UCSD-AML1 (cell line): ENCODE measurements around the gene NAT9.

Experiments
- DNase-seq: peaks from one replicate; lab custom pipeline; 2025; ENCODE audit not compliant: unreplicated experiment; lab: John Stamatoyannopoulos, UW

The NAT9 gene

DNA sequence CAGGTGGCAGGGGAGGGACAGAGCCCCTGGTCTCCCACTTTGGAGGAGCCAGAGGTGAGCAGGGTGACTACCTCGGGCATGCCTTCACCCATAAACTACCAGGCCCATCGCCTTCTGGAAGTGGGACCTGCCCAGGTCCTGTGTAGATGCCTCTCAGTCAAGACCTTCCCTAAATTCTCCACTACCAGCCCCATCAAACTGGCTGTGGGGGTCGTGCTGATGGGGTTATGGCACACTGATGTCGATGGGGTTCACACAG lies 44.9 kb downstream of the NAT9 start:
- DNase-seq, result no peak

DNA sequence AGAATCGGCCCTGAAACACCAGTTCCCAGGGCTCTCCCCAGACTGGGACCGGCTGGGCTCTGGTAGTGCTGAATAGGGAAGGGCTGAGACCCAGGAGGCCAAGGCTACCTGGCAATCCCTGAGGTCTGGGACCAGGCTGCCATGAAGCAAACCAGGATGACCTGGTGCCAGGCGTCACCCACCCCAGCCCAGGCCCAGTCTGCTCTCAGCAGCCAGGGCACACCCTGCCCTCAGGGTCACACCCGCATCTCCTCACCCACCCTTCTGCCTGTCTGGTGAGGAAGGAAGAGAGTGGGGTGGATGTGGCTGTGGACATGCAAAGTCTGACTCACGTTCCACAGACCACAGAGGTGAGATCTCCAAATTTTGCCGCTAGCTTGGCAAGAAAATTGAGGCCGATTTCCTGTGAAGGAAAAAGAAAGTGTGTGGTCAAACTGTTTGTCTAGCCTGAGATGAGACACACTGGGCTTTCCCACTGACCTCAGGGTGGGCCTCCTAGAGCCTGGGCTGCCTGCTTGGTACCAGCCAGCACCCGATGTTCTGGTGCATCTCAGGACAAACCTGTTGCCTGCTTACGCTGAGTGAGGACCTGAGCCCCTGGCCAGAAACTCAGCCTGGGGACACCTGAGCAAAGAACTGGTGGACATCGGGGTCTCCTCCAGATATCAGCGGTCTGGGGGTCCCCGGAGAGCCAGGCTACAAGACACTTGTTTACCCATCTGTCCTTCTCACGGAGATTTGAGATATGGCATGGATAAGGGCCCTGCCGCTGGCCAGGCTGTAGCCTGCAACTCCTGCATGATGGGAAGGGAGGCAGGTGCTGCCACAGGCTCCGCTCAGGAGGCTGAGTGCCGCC lies 45.4 kb downstream of the NAT9 start:
- peak; percentile 45 for DNase-seq

DNA sequence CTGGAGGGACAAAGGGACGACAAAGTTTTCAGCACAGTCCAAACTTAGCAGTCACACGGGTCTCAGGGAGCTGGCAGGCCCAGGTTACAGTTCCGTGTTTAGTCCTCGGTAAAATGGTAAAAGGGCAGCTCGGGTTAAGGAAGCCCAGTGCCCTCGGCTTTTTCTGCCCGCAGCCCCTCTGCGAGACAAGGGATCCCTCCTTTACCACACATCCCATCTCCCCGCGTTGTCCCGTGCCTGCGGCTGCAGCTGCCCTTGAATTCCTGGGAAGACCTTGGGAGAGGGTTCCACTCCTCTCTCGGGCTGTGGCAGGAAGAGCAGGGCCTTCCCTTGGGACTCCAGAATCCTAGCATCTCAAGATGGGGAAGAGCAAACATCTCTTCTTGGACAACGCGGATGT lies 46.3 kb downstream of the NAT9 start:
- no peak for DNase-seq

DNA sequence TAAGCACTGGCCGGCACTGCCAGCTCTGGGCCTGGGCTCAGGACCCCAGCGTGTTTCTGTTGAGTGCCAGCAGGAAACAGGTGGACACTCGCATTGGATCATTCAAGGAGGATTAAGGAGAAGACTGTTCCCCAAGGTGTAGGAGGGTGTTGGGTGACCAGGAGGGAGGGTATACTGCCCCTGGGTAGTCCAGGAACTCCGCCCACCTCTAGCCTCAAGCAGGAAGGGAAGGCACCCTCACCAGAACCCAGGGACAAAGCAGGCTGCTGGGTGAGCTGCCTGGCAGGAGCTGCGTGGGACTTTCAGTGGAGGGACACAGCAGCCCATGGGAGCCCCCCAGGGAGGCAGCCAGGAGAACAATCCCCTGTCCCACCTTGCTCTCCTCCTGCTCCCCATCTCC lies 46.8 kb downstream of the NAT9 start:
- no peak for DNase-seq

DNA sequence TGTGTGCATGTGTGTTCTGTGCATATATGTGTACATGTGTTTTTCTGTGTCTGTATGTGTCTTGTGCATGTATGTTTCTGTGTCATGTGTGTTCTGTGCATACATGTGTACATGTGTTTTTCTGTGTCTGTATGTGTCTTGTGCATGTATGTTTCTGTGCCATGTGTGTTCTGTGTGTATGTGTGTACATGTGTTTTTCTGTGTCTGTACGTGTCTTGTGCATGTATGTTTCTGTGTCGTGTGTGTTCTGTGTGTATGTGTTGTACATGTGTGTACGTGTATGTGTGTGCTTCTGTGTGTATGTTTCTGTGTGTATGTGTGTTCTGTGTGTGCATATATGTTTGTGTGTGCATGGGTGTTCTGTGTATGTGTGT lies 47.5 kb downstream of the NAT9 start:
- DNase-seq, result no peak

DNA sequence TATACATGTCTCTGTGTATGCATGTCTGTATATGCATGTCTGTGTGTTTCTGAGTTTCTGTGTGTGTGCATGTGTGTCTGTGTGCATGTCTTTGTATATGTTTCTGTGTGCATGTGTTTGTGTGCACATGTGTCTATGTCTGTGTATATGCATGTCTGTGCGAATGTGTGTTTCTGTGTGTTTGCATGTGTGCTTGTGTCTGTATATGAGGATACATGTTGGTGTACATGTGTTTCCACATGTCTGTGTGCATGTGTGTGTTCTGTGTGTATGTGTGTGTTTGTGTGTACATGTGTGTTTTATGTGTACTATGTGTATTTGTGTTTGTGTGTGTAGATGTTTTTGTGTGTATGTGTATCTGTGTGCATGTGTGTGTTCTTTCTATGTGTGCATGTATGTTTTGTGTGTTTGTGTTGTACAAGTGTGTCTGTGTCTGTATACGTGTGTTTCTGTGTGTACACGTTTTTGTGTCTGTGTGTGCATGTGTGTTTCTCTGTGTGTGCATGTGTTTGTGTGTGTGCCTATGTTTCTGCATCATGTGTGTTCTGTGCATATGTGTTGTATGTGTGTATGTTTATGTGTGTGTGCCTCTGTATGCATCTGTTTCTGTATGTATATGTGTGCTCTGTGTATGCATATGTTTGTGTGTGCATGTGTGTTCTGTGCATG lies 48.0 kb downstream of the NAT9 start:
- no peak for DNase-seq

DNA sequence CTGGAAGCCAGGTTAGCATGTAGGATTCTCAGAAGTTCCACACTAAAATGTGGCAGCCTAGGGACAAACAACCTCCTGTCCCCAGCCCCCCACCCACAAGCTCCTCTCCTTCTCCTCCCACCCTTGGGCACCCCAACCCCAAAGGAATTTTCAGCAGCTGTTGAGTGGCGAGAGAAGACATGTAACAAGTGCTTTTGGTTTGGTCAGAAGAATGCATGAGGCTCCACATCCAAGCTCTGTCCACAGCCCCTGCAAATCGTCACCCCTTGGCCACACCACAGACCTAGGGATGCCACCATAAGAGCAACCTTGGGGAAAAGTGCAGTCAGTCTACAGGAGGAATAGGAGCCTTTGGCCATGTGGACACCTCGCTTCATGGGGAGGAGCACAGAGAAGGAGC lies 51.0 kb downstream of the NAT9 start:
- no peak for DNase-seq

DNA sequence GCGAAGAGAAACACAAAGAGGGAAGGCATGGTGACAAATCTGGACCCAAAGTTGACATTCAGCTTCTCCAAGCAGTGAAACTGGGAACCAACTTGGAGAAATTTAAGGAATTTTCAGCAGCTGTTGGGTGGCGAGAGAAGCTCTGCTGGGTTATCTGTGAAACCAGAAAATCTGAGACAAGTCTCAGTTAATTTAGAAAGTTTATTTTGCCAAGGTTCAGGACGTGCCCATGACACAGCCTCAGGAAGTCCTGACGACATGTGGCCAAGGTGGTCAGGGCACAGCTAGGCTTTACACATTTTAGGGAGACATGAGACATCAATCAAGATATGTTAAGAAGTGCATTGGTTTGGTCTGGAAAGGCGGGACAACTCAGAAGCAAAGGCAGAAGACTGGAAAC lies 52.3 kb downstream of the NAT9 start:
- DNase-seq, result no peak

DNA sequence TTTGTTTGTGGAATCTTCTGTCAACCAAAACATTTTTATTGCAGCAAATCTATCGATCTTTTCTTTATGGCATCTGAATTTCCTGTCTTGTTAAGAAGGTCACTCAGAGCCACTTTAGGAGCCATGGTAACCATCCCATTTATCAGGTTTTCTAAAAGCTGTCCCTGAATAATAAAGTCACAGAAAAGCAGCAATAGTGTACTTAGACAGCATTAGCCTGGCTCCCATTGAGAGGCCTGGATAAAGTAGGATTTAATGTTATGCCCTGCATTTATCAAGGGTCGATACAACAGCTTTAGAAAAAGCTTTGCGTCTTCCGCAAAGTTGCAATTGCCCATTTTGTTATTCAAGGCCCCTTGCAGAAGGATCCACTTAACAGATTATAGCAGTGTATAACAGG lies 53.4 kb downstream of the NAT9 start:
- DNase-seq, result no peak
